Stimulated activated memory B cell treated with anti-CD40 and anti-IgM and Interleukin-4, amounts not matched to agents 10 μg/mL and 1 μg/mL and 100 μg/mL, for 72 hours (primary cell): ENCODE data around the gene KLHDC3.
A peak's percentile ranks its signal among the peaks of the same experiment; 100 is the strongest.

Experiments used
- ATAC-seq: fragments of 150-1000 bp; cut with Tn5 transposase; 2 replicates; pipeline ENCODE4 v1.10.0; 2021
- H3K27ac Mint-ChIP-seq: one replicate; pipeline ENCODE4 v1.8.0; 2022; ENCODE audit warnings: mild to moderate bottlenecking, mixed read lengths
- H3K27me3 Mint-ChIP-seq: one replicate; pipeline ENCODE4 v1.8.0; 2022; ENCODE audit warnings: mixed read lengths
- H3K36me3 Mint-ChIP-seq: one replicate; pipeline ENCODE4 v1.8.0; 2022; ENCODE audit warnings: mixed read lengths
- H3K4me1 Mint-ChIP-seq: one replicate; pipeline ENCODE4 v1.8.0; 2022; ENCODE audit warnings: mixed read lengths
- H3K4me3 Mint-ChIP-seq: one replicate; pipeline ENCODE4 v1.8.0; 2022; ENCODE audit warnings: mild to moderate bottlenecking, moderate library complexity, mixed read lengths
- H3K9me3 Mint-ChIP-seq: one replicate; pipeline ENCODE4 v1.8.0; 2022; ENCODE audit warnings: mixed read lengths

Gene KLHDC3

GRCh38 chr6:43012364-43012763 is 1.7 kb upstream of the KLHDC3 start:
- Mint-ChIP-seq H3K27me3 (no peaks in the 10 kb centered on the region), H3K4me1 (peaks cover 61% of the 10 kb centered on the region), H3K36me3 (peaks cover 19% of the 10 kb centered on the region)

GRCh38 chr6:43013097-43013842 is 779 bp upstream of the KLHDC3 start:
- peaks cover 68% of the 10 kb centered on the region for H3K4me1 Mint-ChIP-seq
- no peak for ATAC-seq
- no peaks in the 10 kb centered on the region for H3K9me3 Mint-ChIP-seq
- no peaks in the 10 kb centered on the region for H3K27me3 Mint-ChIP-seq
- H3K27ac Mint-ChIP-seq: peak overlapping the region; percentile 83
- peaks cover 21% of the 10 kb centered on the region for H3K36me3 Mint-ChIP-seq
- peak overlapping the region; percentile 92 for H3K4me3 Mint-ChIP-seq

More at GRCh38 chr6:43012364-43012763, 1.7 kb upstream of the KLHDC3 start:
- Mint-ChIP-seq H3K27ac (peak overlapping the region; percentile 83), H3K4me3 (peak overlapping the region; percentile 92), H3K9me3 (no peaks in the 10 kb centered on the region)
- no peak for ATAC-seq

GRCh38 chr6:43014434-43014909 is 423 bp downstream of the KLHDC3 start:
- Mint-ChIP-seq H3K4me3 (peak overlapping the region; percentile 92), H3K9me3 (no peaks in the 10 kb centered on the region), H3K36me3 (peaks cover 33% of the 10 kb centered on the region), H3K4me1 (peaks cover 65% of the 10 kb centered on the region), H3K27ac (peak overlapping the region; percentile 83), H3K27me3 (no peaks in the 10 kb centered on the region)
- ATAC-seq: no peak

- Mint-ChIP-seq H3K4me3 (peak overlapping the region; percentile 14), H3K4me1 (peaks cover 71% of the 10 kb centered on the region), H3K27ac (peak overlapping the region; percentile 6), H3K9me3 (no peaks in the 10 kb centered on the region), H3K36me3 (peaks cover 33% of the 10 kb centered on the region), H3K27me3 (no peaks in the 10 kb centered on the region)
- ATAC-seq: no peak
These were observed 2.3 kb downstream of the KLHDC3 start for GRCh38 chr6:43016176-43016942.

GRCh38 chr6:43016943-43017334 is 2.9 kb downstream of the KLHDC3 start:
- Mint-ChIP-seq H3K4me1 (peaks cover 66% of the 10 kb centered on the region), H3K27ac (peak overlapping the region; percentile 6), H3K4me3 (no peak overlapping the region), H3K36me3 (peaks cover 27% of the 10 kb centered on the region), H3K9me3 (no peaks in the 10 kb centered on the region), H3K27me3 (no peaks in the 10 kb centered on the region)
- ATAC-seq: no peak

GRCh38 chr6:43019152-43019551 is 5.1 kb downstream of the KLHDC3 start:
- Mint-ChIP-seq H3K36me3 (peaks cover 35% of the 10 kb centered on the region), H3K27me3 (no peaks in the 10 kb centered on the region), H3K9me3 (no peaks in the 10 kb centered on the region), H3K4me1 (peaks cover 53% of the 10 kb centered on the region), H3K4me3 (no peak overlapping the region), H3K27ac (no peak overlapping the region)
- ATAC-seq: no peak

GRCh38 chr6:43020052-43020705 is 6.1 kb downstream of the KLHDC3 start:
- Mint-ChIP-seq H3K36me3 (peaks cover 44% of the 10 kb centered on the region), H3K27ac (peak overlapping the region; percentile 5), H3K27me3 (no peaks in the 10 kb centered on the region), H3K4me3 (peak overlapping the region; percentile 12), H3K4me1 (peaks cover 50% of the 10 kb centered on the region), H3K9me3 (no peaks in the 10 kb centered on the region)
- ATAC-seq: no peak

- H3K27ac Mint-ChIP-seq: peak overlapping the region; percentile 96
- H3K9me3 Mint-ChIP-seq: no peaks in the 10 kb centered on the region
- no peaks in the 10 kb centered on the region for H3K27me3 Mint-ChIP-seq
- H3K36me3 Mint-ChIP-seq: peaks cover 47% of the 10 kb centered on the region
- no peak for ATAC-seq
- peaks cover 49% of the 10 kb centered on the region for H3K4me1 Mint-ChIP-seq
- peak overlapping the region; percentile 99 for H3K4me3 Mint-ChIP-seq
These were observed 6.8 kb downstream of the KLHDC3 start for GRCh38 chr6:43020847-43021246.

GRCh38 chr6:43021270-43022047 is 7.4 kb downstream of the KLHDC3 start, which contains the start of gene RRP36:
TSS of gene RRP36 (plus strand) at chr6:43021623. CDS start at chr6:43021655, 32 bp downstream.
- Mint-ChIP-seq H3K27me3 (no peaks in the 10 kb centered on the region), H3K4me1 (peaks cover 43% of the 10 kb centered on the region), H3K36me3 (peaks cover 53% of the 10 kb centered on the region), H3K27ac (peak within 1 kb of the TSS; percentile 96), H3K4me3 (peak within 1 kb of the TSS; percentile 99), H3K9me3 (no peaks in the 10 kb centered on the region)
- peak; percentile 92 for ATAC-seq

GRCh38 chr6:43024436-43024835 is 10.4 kb downstream of the KLHDC3 start:
- H3K27ac Mint-ChIP-seq: no peak overlapping the region
- H3K27me3 Mint-ChIP-seq: no peaks in the 10 kb centered on the region
- ATAC-seq: no peak
- H3K4me1 Mint-ChIP-seq: peaks cover 23% of the 10 kb centered on the region
- H3K9me3 Mint-ChIP-seq: no peaks in the 10 kb centered on the region
- peaks cover 54% of the 10 kb centered on the region for H3K36me3 Mint-ChIP-seq
- no peak overlapping the region for H3K4me3 Mint-ChIP-seq

- H3K9me3 Mint-ChIP-seq: no peaks in the 10 kb centered on the region
These were observed 12.3 kb downstream of the KLHDC3 start for GRCh38 chr6:43026365-43026764.

GRCh38 chr6:43029120-43029519 is 15.1 kb downstream of the KLHDC3 start:
- ATAC-seq: no peak
- H3K27me3 Mint-ChIP-seq: no peaks in the 10 kb centered on the region
- H3K36me3 Mint-ChIP-seq: peaks cover 63% of the 10 kb centered on the region
- H3K27ac Mint-ChIP-seq: no peak overlapping the region
- H3K4me1 Mint-ChIP-seq: peaks cover 7% of the 10 kb centered on the region
- H3K9me3 Mint-ChIP-seq: no peaks in the 10 kb centered on the region
- H3K4me3 Mint-ChIP-seq: no peak overlapping the region

More at GRCh38 chr6:43026365-43026764, 12.3 kb downstream of the KLHDC3 start:
- peaks cover 16% of the 10 kb centered on the region for H3K4me1 Mint-ChIP-seq
- peaks cover 53% of the 10 kb centered on the region for H3K36me3 Mint-ChIP-seq
- no peak for ATAC-seq
- H3K27me3 Mint-ChIP-seq: no peaks in the 10 kb centered on the region
- H3K27ac Mint-ChIP-seq: no peak overlapping the region
- H3K4me3 Mint-ChIP-seq: no peak overlapping the region

GRCh38 chr6:43032326-43032725 is 18.3 kb downstream of the KLHDC3 start:
- Mint-ChIP-seq H3K9me3 (no peaks in the 10 kb centered on the region), H3K4me1 (no peaks in the 10 kb centered on the region), H3K36me3 (peaks cover 55% of the 10 kb centered on the region), H3K27me3 (no peaks in the 10 kb centered on the region), H3K27ac (no peak overlapping the region), H3K4me3 (no peak overlapping the region)
- ATAC-seq: no peak

- Mint-ChIP-seq H3K9me3 (no peaks in the 10 kb centered on the region), H3K4me1 (no peaks in the 10 kb centered on the region), H3K36me3 (peaks cover 56% of the 10 kb centered on the region), H3K4me3 (no peak overlapping the region), H3K27me3 (no peaks in the 10 kb centered on the region), H3K27ac (no peak overlapping the region)
- no peak for ATAC-seq
These were observed 19.6 kb downstream of the KLHDC3 start for GRCh38 chr6:43033496-43034189.
